G401.6 (cell line): ENCODE measurements around the gene CKM.

Experiments
- FAIRE-seq: peaks from 2 replicates; lab custom pipeline; 2012; peaks lifted over from hg19 to GRCh38; lab: Jason Lieb, UNC

Gene CKM

GRCh38 chr19:45322744-45323281 lies at the start of gene CKM:
Gene CKM, minus strand, starts transcription at chr19:45322875. Its CDS starts 3,162 bp downstream, at chr19:45319713.
- FAIRE-seq = no peak

GRCh38 chr19:45370410-45371204 lies 47.9 kb upstream of the CKM start, which contains the start of gene ERCC2:
Gene ERCC2, minus strand, starts transcription at chr19:45370573. Its CDS starts 33 bp downstream, at chr19:45370540.
- FAIRE-seq = peak; percentile 97

- FAIRE-seq = no peak
Observed at GRCh38 chr19:45368737-45369340, 46.2 kb upstream of the CKM start.

- no peak for FAIRE-seq
Observed at GRCh38 chr19:45368127-45368526, 45.5 kb upstream of the CKM start.

- no peak for FAIRE-seq
Observed at GRCh38 chr19:45364696-45365095, 42.0 kb upstream of the CKM start.

GRCh38 chr19:45363861-45364459 lies 41.3 kb upstream of the CKM start:
- no peak for FAIRE-seq

GRCh38 chr19:45362291-45362690 lies 39.6 kb upstream of the CKM start:
- no peak for FAIRE-seq

- FAIRE-seq = no peak
Observed at GRCh38 chr19:45361608-45362007, 38.9 kb upstream of the CKM start.

GRCh38 chr19:45358213-45358792 lies 35.6 kb upstream of the CKM start:
- no peak for FAIRE-seq

GRCh38 chr19:45357445-45357783 lies 34.7 kb upstream of the CKM start:
- no peak for FAIRE-seq

- FAIRE-seq = no peak
Observed at GRCh38 chr19:45356760-45357444, 34.2 kb upstream of the CKM start.

GRCh38 chr19:45355910-45356309 lies 33.2 kb upstream of the CKM start:
- FAIRE-seq = no peak

GRCh38 chr19:45355402-45355801 lies 32.7 kb upstream of the CKM start:
- no peak for FAIRE-seq

- FAIRE-seq = no peak
Observed at GRCh38 chr19:45354241-45354842, 31.7 kb upstream of the CKM start.

GRCh38 chr19:45352914-45353796 lies 30.5 kb upstream of the CKM start:
- FAIRE-seq = no peak

- no peak for FAIRE-seq
Observed at GRCh38 chr19:45352471-45352870, 29.8 kb upstream of the CKM start.

GRCh38 chr19:45352062-45352461 lies 29.4 kb upstream of the CKM start:
- FAIRE-seq = no peak

GRCh38 chr19:45351401-45351952 lies 28.8 kb upstream of the CKM start:
- FAIRE-seq = no peak

- no peak for FAIRE-seq
Observed at GRCh38 chr19:45350477-45351058, 27.9 kb upstream of the CKM start.

- FAIRE-seq = no peak
Observed at GRCh38 chr19:45349430-45349941, 26.8 kb upstream of the CKM start.
